ENCODE measurements around the gene CNOT1. TPM values are rescaled to one million over a fixed set of nuclear protein-coding genes. Genes with fewer than 3 reads are reported as not detected.

CNOT1 gene
- polyA plus RNA-seq, 3 donors: 201 to 204 (median 204) TPM

DNA sequence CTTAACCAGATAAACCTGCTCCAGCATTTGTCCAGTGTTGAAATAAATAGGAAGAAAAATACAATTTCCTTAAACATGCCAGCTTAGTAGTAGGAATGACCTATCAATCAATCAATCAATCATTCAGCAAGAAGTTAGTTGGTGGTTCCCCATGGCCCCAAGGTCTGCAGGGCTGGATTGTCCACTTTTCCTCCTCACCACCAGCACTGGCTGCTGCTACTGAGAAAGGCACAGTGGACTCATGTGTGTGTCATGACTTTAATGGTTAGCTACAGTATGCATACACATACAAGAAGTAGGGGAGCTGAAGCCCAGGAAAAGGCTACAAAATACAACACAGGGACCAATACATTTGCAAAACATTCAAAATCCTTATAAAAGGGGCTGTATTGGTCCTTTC is 109.9 kb downstream of the CNOT1 start:
- no peak for DNase-seq (ENCODE audit: low read depth in 3 of 3, low spot score in 2 of 3)

- DNase-seq (ENCODE audit: low read depth in 3 of 3, low spot score in 2 of 3): no peak
Observed at GRCh38 chr16:58518980-58519368, 110.7 kb downstream of the CNOT1 start.

GRCh38 chr16:58518083-58518979 is 111.3 kb downstream of the CNOT1 start:
- DNase-seq (ENCODE audit: low read depth in 3 of 3, low spot score in 2 of 3): no peak

GRCh38 chr16:58516768-58517107 is 112.9 kb downstream of the CNOT1 start:
- DNase-seq (ENCODE audit: low read depth in 3 of 3, low spot score in 2 of 3): no peak

DNA sequence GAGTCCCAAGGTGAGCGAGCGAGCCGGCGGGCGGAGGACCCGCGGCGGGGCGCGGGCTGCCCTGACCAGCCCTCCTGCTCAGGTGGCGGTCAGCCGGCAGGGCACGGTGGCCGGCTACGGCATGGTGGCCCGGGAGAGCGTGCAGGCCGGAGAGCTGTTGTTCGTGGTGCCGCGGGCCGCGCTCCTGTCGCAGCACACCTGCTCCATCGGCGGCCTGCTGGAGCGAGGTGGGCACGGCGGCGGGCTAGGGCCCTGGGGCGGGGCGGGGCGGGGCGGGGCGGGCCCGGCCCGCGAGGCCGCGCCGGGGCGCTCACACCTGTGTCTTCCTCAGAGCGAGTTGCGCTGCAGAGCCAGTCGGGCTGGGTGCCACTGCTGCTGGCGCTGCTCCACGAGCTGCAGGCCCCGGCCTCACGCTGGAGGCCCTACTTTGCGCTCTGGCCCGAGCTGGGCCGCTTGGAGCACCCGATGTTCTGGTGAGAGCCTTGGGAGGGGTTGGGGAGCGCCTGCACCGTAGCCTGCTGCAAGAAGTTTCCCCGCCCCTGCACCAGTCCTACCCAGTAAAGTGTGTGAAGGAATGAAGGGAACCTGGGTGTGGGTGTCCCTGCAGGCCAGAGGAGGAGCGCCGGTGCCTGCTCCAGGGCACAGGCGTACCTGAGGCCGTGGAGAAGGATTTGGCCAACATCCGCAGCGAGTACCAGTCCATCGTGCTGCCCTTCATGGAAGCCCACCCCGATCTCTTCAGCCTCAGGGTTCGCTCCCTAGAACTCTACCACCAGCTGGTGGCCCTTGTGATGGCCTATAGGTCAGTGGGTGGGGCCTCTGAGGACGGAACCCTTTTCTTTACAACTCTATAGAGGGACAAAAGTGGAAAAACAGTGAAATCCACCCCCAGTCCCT is 113.5 kb downstream of the CNOT1 start:
- DNase-seq (ENCODE audit: low read depth in 3 of 3, low spot score in 2 of 3): no peak

DNA sequence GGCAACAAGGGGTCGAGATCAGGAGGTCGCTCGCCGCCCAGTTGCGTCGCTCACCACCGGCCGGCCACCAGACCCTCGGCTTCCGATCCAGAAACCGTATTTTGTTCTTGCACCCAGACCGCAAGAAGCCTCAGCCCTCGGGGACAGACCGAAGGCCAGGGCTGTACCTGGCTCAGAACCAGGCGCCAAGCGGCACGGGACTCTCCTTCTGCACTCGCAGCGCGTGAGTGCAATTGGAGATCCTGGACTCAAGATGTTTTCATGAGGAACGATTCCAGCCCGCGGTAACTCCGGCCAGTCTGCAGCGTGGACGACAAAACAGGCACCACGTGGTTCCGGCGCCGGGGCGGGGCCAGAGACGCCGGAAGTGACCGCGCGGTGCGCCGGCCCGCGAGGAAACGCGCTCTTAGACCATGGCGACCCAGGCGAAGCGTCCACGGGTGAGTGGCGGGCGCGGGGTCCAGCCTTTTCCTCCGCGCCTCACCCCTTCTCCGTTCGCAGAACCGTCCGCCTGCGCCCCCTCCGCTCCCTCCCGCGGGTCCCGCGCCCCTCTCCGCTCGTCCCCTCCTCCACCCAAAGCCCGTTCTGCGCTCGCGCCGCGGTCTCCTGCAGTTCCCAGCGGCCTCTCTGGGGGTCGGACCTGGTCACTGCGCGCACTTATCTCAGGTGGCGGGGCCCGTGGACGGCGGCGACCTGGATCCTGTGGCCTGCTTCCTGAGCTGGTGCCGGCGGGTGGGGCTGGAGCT is 114.3 kb downstream of the CNOT1 start, which contains the start of gene SETD6:
TSS of gene SETD6 (plus strand) at position 393 of the 746 bp plus-strand sequence. CDS start at position 414, 21 bp downstream.
- peak; percentile 72 to 84 (median 82) for DNase-seq (ENCODE audit: low read depth in 3 of 3, low spot score in 2 of 3)

DNA sequence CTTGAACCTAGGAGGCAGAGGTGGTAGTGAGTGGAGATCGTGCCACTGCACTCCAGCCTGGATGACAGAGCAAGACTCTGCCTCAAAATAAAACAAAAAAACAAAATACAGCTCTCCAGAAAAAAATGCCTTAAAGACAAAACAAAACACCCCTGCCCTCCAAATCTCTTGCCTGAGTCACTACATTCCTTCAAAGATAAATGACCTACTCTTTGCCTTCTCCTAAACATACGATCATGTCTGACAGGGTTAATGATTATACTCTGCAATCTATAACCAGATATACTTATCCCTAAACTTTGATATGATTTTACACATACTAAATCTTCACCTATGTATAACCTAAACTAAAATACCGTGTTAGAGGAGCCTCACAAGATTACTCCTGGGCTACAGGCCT is 115.8 kb downstream of the CNOT1 start:
- DNase-seq (ENCODE audit: low read depth in 3 of 3, low spot score in 2 of 3): no peak

DNA sequence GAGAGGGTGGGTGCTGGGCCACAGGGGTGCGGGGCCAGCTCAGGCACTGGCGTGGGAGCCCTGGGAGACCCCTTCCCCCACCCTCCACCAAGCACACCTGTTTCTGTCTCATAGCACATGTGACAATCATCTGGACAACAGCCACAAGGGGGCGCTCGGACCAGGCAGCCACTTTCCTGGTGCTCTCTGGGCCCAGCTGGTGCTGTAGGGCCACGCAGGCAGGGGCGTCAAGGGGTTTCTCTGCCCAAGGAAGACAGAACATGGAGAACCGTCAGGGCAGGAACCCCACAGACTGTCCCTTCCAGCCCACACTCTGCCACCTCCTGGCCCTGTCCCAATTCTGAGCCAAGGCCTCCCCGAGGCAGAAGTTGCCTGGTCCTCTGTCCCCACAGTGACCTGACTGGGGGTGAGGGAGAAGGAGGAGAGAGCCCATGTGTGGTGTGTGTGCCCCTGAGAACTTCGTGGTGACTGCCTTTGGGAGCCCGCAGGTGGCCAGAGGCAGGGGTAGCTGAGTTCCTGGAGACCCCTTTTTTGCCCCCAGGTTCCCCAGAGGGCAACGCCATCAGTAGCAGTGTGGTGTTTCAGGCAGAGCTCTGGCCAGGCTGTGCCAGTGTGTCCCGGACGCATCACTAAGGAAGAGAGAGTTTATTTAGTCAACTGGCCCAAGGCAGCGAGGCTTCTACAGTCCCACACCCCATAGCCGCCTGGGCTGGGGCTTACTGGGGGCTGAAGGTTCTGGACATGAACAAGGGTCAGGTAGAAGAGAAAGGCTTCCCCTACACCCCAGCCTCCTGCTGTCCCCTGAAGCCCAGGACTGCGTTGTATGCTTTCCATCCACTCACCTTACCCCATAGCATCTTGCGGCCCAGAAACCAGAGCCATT is 117.5 kb downstream of the CNOT1 start:
- no peak for DNase-seq (ENCODE audit: low read depth in 3 of 3, low spot score in 2 of 3)

- DNase-seq (ENCODE audit: low read depth in 3 of 3, low spot score in 2 of 3): no peak
Observed at GRCh38 chr16:58510776-58511628, 118.6 kb downstream of the CNOT1 start.

- DNase-seq (ENCODE audit: low read depth in 3 of 3, low spot score in 2 of 3): no peak
Observed at GRCh38 chr16:58510097-58510775, 119.4 kb downstream of the CNOT1 start.

DNA sequence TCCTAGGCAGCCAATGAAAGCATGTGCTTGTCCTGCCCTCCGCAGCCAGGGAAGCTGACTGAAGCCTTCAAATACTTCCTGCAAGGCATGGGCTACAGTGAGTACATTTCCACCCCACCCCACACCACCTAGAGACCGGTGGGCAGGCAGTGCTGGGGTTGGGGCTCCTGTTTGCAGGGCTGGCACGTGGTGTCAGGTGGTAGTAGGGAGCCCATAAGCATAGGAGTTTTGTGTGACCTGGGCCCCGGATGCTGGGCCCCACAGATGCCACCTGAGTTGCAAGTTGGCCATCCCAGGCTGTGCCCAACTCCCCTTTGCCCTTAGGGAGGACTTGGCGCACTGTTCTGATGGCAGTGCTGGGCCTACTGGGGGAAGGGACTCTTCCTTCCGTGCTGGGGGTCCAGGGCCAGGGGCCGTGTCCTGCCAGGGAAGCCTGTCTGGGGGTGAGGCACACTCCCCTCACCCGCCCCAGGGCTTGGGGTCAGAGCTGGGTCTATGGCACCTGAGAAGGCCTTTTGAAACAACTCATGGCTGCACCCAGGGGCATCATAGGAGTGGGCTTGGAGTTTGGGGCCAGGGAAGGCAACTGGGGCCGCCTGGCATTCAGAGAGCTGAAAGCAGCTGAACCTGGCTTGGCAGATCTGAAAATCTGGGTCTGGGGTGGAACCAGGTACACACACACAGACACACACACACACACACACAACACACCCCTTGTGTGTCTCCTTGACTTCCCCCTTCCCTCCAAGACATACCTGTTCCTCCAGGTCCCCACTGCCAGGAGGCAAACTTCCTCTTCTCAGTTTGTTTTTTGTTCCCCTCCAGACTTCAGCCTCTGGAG is 120.2 kb downstream of the CNOT1 start:
- DNase-seq (ENCODE audit: low read depth in 3 of 3, low spot score in 2 of 3): no peak

- DNase-seq (ENCODE audit: low read depth in 3 of 3, low spot score in 2 of 3): no peak
Observed at GRCh38 chr16:58508671-58509251, 120.9 kb downstream of the CNOT1 start.

GRCh38 chr16:58507963-58508670 is 121.5 kb downstream of the CNOT1 start:
- DNase-seq (ENCODE audit: low read depth in 3 of 3, low spot score in 2 of 3): no peak

DNA sequence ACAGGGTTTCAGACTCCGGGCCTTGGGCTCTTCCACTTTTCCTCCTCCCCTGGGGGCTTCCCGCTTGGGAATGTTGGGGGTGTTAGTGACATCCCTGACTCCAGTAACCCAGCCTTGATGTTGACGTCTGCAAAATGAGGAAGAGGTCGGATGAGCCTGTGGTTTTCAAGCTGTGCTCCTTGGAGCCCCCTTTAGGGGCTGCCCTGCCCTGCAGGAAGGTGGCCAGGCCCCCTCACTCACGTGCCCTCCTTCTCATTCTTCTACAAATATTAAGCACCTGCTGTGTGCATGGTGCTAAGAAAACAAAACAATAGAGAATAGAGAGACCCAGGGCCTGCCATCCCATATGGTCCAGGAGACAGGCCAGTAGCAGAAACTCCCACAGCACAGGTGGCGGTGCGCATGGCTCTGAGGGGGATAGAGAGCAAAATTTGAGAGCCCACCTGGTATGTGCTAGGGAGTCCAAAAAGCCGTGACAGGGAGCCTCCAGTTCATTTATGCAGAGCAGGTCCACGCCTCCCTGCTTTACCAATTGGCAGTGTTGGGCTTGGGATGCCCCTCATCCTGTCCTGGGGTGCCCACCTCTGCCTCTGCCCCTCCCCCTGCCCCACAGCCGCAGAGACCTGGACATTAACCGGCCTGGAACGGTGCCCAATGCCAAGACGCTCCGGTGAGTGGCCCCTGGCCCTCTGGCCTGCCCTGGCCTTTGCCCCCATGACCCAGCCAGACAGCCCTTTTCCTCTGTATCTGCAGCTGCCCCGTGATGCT is 122.2 kb downstream of the CNOT1 start:
- DNase-seq (ENCODE audit: low read depth in 3 of 3, low spot score in 2 of 3): no peak

GRCh38 chr16:58506241-58507194 is 123.1 kb downstream of the CNOT1 start:
- DNase-seq (ENCODE audit: low read depth in 3 of 3, low spot score in 2 of 3): no peak
